Measurements from ENCODE around the gene TCOF1. TPM values are rescaled to one million over a fixed set of nuclear protein-coding genes. Genes with fewer than 3 reads are reported as not detected.

TCOF1 gene
- polyA plus RNA-seq, 3 donors from 2014 or later, result 3.2 to 21.5 (median 3.5) TPM

DNA sequence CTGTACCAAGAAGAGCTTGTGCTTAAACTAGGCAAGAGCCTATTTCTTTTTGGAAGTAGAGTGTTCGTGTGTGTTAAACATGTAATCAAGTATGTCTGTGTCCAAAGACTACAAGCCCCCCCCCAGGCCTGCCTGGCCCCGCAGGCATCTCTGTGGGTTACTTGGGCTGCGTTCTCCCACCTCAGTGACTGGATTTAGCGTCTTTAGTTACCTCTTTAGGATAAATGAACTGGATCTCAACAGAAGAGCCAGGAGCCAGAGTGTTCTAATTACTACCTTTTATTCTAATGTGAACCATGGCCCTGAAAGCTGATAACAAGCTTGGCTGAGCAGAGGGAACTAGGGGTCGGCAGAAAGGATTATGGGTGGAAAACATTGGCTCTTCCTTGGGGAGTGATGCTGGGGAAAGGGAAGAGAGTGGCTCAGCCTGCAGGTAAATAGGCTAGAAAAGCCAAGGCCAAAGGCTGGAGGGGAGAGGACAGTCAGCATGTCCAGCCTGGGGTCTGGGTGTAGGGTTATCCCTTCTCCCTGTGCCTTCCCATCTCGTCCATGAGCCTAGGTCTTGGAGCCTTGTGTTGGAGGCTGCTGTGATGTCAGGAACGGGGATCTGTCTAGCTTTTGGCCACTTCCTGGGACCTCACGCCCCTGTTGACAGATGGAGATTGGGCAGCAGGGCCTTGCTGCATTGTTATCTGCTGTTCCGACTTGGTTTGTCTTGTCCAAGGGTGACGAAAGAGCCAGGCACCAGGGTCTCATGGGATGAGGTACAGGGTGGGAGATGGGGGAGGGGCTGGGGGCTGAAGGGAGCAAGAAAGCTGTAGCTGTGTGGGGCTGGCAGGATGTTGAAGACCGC is 44.1 kb downstream of the TCOF1 start:
- H3K27me3 Mint-ChIP-seq (ENCODE audit: low read depth in 3 of 3), result peaks cover 3 to 5% (median 5%) of the 10 kb centered on the region in 3 donors
- peaks cover 5 to 25% (median 17%) of the 10 kb centered on the region in 3 donors for H3K36me3 Mint-ChIP-seq
- no peak overlapping the region for H3K4me3 Mint-ChIP-seq
- no peak for DNase-seq
- no peaks in the 10 kb centered on the region for H3K9me3 Mint-ChIP-seq
- peak overlapping the region; percentile 68 to 78 (median 73) for H3K27ac Mint-ChIP-seq
- peaks cover 4 to 6% of the 10 kb centered on the region in 2 donors for H3K4me1 Mint-ChIP-seq

DNA sequence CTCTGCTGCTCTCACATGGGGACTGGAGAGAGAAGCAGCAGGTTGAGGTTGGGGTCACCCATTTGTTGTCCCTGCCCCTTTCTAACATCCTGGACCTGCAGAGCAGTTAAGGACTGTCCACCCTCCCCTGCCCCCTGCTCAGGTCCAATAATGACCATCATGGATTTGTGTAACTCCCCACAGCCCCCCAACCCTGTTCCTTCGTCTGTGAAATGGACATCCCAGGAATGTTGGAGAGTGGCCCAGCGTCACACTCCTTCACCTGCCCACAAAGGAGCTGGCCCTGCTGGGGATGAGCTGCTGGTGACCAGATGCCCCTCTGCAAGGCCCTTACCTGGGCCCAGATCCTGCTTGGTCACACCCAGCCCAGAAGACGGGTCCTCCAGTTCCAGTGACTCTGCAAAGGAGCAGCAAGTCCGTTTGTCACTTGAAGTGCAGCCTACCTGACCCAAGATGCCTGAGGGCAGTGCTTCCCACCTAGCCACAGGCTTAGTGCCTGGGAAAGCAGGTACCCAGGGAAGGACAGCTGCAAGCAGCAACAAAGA is 44.8 kb downstream of the TCOF1 start:
- no peak for DNase-seq
- H3K9me3 Mint-ChIP-seq, result no peaks in the 10 kb centered on the region
- H3K36me3 Mint-ChIP-seq, result peaks cover 5 to 25% (median 16%) of the 10 kb centered on the region in 3 donors
- no peak overlapping the region for H3K4me3 Mint-ChIP-seq
- peaks cover 6% of the 10 kb centered on the region in 2 donors for H3K4me1 Mint-ChIP-seq
- peaks cover 3 to 5% (median 5%) of the 10 kb centered on the region in 3 donors for H3K27me3 Mint-ChIP-seq (ENCODE audit: low read depth in 3 of 3)
- peak overlapping the region in 3 of 6 donors; percentile 28 to 69 (median 50) for H3K27ac Mint-ChIP-seq

DNA sequence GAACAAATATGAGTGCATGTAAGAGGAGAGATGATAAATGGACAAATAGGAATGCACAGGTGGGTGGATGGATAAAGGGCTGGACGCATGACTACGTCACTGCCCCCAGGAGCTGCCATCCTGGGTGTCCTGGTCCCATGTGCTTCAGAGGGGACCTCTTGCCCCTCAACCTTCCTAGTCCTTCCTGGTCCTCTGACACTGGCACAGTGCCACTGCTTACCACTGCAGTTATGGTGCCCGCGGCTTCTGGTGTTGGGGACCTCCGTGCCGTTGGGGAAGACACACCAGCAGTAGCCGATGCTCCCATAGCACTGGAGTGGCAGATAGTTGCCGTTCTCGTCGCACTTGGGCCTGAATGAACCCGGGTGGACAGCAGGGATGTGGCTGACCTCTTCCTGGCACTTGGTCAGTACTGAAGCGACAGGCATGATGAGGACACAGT is 45.4 kb downstream of the TCOF1 start:
- Mint-ChIP-seq H3K36me3 (peaks cover 5 to 25% (median 16%) of the 10 kb centered on the region in 3 donors), H3K27ac (peak overlapping the region in 3 of 6 donors; percentile 28 to 50 (median 40)), H3K27me3 (ENCODE audit: low read depth in 3 of 3) (peaks cover 3 to 5% (median 5%) of the 10 kb centered on the region in 3 donors), H3K4me3 (no peak overlapping the region), H3K9me3 (no peaks in the 10 kb centered on the region), H3K4me1 (peaks cover 6% of the 10 kb centered on the region in 2 donors)
- DNase-seq, result no peak

DNA sequence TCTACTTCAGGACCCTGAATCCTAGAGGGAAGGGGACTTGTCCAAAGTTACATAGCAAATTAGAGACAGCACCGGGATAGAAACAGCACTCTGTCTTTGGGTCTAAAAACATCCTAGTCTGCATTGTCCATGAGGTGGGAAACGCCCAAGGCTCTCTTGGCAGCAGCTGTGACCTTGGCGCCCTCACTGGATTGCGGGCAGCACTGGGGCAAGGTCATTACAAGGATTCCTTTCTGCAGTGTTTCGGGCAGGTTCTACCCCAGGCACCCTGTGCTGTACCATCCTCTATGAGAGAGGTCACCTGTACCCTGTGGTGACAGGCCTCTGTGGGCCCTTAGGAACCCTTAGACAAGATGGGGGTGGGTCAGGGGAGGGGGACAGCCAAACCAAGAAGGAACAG is 46.6 kb downstream of the TCOF1 start:
- no peaks in the 10 kb centered on the region for H3K9me3 Mint-ChIP-seq
- peak overlapping the region in 3 of 6 donors; percentile 8 to 77 (median 40) for H3K27ac Mint-ChIP-seq
- peaks cover 3 to 7% (median 5%) of the 10 kb centered on the region in 3 donors for H3K27me3 Mint-ChIP-seq (ENCODE audit: low read depth in 3 of 3)
- peaks cover 5 to 25% (median 16%) of the 10 kb centered on the region in 3 donors for H3K36me3 Mint-ChIP-seq
- DNase-seq, result no peak
- H3K4me1 Mint-ChIP-seq, result peaks cover 11 to 12% of the 10 kb centered on the region in 2 donors
- no peak overlapping the region for H3K4me3 Mint-ChIP-seq

DNA sequence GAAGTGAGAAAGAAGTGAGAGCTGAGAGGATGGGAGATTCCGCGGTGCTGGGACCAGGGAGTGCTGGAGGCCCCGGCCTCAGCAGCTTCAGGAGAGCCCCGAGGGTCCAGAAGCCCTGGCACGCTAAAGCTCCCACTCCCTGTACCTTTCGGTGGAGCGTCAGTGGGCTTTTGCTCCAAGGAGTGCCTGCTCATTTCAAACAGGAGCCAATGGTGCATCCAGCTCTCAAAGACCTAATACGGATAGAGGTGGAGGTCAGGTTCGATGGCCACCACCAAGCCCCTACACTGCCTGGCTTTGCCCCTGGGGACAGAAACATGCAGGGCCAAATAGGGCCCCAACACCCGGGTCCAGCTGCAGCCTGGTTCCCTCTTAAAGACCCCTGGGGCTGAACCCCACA is 47.0 kb downstream of the TCOF1 start:
- no peak overlapping the region for H3K4me3 Mint-ChIP-seq
- H3K27ac Mint-ChIP-seq, result peak overlapping the region in 2 of 6 donors; percentile 40

DNA sequence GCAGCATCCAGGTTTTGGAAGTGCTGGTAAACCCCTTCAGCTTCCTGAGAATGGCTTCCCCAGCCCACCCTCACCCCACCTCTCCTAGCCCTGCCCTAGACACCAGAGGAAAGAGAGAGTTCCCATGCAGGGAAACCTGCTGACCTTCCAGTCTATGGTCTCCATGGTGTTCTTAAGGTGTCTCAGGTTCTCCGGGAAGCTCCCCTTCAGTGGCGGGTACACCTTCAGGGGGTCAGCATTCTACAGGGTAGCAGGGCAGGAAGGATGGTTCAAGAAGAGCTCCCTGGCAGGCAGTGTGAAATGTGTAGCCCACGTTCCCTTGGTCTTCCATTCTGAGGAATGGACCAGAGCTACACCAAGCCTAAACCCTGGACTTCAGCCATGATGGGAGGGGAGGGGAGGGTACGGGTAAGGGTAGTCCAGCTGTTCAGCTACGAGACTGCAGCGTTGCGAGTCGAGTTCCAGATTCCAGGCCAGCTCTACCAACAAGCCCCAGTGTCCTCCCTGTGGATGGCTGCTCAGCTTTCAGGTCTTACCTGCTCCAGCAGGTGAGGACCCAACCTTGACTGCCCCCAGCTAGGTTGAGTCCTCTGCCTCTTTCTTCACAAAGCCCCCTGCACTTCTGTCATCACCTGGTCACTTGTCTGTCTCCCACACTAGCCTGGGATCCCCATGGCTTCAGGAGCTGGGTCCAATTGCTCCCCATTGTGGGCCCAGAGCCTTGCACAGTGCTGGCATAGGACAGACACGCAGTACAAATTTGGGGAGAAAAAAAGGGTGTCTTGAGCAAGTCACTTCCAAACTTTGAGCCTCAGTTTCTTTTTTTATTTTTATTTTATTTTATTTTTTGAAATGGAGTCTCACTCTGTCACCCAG is 47.7 kb downstream of the TCOF1 start:
- DNase-seq, result no peak
- Mint-ChIP-seq H3K4me1 (peaks cover 17 to 20% of the 10 kb centered on the region in 2 donors), H3K27me3 (ENCODE audit: low read depth in 3 of 3) (peaks cover 0 to 8% (median 7%) of the 10 kb centered on the region in 3 donors), H3K36me3 (peaks cover 5 to 21% (median 15%) of the 10 kb centered on the region in 3 donors), H3K4me3 (no peak overlapping the region), H3K9me3 (no peaks in the 10 kb centered on the region), H3K27ac (peak overlapping the region in 1 of 6 donors; percentile 22)

More for the DNA sequence above, 47.0 kb downstream of the TCOF1 start:
- Mint-ChIP-seq H3K9me3 (no peaks in the 10 kb centered on the region), H3K4me1 (peaks cover 11 to 13% of the 10 kb centered on the region in 2 donors), H3K36me3 (peaks cover 5 to 25% (median 16%) of the 10 kb centered on the region in 3 donors), H3K27me3 (ENCODE audit: low read depth in 3 of 3) (peaks cover 3 to 7% (median 5%) of the 10 kb centered on the region in 3 donors)
- DNase-seq, result no peak

DNA sequence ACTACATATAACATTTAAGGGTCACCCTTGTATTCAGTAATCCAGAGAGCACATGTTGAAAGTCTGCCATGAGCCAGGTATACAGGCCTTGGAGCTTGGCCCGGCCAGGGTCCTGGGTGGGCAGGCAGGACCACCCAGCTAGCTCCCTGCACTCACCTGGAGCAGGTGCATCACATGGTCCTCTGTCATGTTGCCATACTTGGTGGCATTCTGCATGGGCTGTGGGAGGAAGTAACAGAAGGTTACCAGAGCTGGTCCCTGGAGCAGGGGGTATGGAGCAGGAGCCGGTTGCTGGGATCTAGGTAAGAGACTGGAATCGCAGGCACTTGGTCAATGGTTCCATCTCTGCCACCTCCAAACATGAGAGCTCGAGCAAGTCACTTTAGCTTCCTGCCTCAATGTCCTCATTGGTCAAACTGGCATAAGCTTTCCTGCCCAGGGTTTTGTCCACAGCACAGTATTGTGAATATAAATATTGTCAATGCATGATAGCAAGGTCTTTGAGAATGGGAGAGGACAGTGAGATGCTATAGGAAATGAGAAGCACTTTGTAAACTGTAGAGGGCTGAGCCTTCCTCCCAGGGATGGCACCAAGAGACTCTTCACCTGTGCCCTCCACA is 48.7 kb downstream of the TCOF1 start:
- Mint-ChIP-seq H3K27ac (peak overlapping the region in 4 of 6 donors; percentile 40 to 68 (median 50)), H3K9me3 (no peaks in the 10 kb centered on the region), H3K36me3 (peaks cover 5 to 14% (median 8%) of the 10 kb centered on the region in 3 donors), H3K27me3 (ENCODE audit: low read depth in 3 of 3) (peaks cover 5 to 16% (median 7%) of the 10 kb centered on the region in 3 donors), H3K4me1 (peaks cover 26 to 27% of the 10 kb centered on the region in 2 donors), H3K4me3 (no peak overlapping the region)
- DNase-seq, result no peak

DNA sequence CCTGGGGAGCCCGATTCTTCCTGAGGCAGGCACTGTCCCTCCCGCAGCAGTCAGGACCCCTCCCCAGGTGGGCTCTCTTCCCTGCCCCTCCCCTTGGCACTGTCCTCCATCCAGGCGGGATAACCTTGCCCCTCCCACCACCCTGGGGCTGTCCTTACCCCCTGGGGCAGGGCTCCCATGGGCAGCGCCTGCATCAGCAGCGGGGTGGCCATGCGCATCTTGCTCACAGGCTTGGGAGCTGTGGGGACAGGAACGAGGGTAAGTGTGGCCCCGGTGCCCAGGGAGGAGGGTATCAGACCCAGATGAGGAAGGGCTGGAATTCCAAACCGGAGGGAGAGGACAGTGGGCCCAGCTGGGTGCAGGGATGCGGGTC is 49.2 kb downstream of the TCOF1 start:
- no peaks in the 10 kb centered on the region for H3K9me3 Mint-ChIP-seq
- peak overlapping the region in 1 of 6 donors; percentile 46 for H3K27ac Mint-ChIP-seq
- peaks cover 5 to 16% (median 8%) of the 10 kb centered on the region in 3 donors for H3K27me3 Mint-ChIP-seq (ENCODE audit: low read depth in 3 of 3)
- no peak overlapping the region for H3K4me3 Mint-ChIP-seq
- no peak for DNase-seq
- peaks cover 4 to 9% (median 5%) of the 10 kb centered on the region in 3 donors for H3K36me3 Mint-ChIP-seq
- peaks cover 29 to 31% of the 10 kb centered on the region in 2 donors for H3K4me1 Mint-ChIP-seq

DNA sequence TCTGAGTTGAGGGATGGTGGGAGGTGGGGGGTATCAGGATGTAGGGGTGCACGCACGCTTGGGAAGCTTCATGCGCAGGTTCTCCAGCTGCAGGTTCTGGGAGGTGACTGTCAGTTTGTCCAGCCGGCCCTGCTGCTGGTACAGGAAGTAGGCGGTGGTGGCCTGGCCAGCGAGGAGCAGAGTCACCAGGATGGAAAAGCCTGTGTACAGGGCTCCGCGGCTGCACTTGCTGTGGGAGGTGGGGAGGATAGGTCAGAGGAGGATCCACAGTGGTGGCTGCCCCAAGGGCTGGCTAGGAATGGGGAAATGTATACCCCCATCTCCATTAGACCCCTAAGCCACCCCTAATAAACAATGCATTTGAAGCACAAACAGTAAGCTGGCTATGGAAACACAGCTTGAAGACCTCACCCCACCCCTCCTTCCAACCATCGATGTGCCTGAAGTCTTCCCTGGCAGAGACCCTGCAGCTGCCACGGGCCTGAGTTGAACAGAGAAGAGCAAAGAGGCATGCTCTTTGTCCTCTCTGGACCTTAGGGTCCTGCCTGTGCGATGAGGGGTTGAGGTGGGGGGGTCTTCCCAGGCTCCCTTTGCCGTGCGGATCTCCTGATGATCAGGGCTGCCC is 49.7 kb downstream of the TCOF1 start:
- Mint-ChIP-seq H3K4me3 (no peak overlapping the region), H3K36me3 (peaks cover 4 to 9% (median 5%) of the 10 kb centered on the region in 3 donors), H3K27me3 (ENCODE audit: low read depth in 3 of 3) (peaks cover 5 to 16% (median 8%) of the 10 kb centered on the region in 3 donors), H3K9me3 (no peaks in the 10 kb centered on the region), H3K4me1 (peaks cover 31 to 35% of the 10 kb centered on the region in 2 donors), H3K27ac (peak overlapping the region in 1 of 6 donors; percentile 34)
- DNase-seq, result no peak

DNA sequence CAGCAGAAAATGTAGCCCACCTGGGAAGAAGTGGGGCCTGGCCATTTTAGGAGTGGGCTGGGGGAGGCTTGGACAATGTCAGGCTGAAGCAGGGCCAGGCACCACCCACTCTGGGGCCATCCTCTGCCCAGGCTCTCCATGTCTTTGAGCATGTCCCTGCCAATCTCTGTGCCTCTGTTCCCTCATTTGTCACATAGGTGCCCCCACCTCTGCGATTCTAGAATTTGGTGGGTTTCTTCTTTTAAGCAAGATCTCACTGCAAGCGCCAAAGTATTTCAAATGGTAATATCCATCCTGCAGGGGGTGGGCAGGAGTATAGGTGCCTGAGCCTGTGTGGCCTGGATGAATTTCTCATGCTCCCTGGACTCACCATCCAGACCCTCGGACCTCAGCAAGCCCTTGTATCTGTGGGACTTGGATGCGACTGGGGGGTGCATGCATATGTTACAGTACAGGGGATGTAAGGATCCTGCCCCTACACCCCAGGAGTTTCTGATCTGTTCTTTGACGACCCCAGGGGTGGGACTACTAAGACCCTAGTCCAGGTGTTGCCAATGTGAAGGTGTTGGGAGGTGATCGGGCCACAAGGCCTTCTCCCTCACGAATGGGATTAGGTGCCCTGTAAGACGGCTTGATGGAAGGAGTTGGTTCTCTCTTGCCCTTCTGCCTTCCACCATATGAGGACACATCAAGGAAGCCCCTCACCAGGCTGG is 50.9 kb downstream of the TCOF1 start:
- Mint-ChIP-seq H3K27me3 (ENCODE audit: low read depth in 3 of 3) (peaks cover 13 to 22% (median 15%) of the 10 kb centered on the region in 3 donors), H3K4me1 (peaks cover 43 to 46% of the 10 kb centered on the region in 2 donors), H3K9me3 (no peaks in the 10 kb centered on the region), H3K27ac (peak overlapping the region in 4 of 6 donors; percentile 34 to 71 (median 40)), H3K4me3 (peak overlapping the region in 3 of 5 donors; percentile 20 to 29 (median 27)), H3K36me3 (peaks cover 0 to 4% (median 0%) of the 10 kb centered on the region in 3 donors)
- DNase-seq, result no peak

DNA sequence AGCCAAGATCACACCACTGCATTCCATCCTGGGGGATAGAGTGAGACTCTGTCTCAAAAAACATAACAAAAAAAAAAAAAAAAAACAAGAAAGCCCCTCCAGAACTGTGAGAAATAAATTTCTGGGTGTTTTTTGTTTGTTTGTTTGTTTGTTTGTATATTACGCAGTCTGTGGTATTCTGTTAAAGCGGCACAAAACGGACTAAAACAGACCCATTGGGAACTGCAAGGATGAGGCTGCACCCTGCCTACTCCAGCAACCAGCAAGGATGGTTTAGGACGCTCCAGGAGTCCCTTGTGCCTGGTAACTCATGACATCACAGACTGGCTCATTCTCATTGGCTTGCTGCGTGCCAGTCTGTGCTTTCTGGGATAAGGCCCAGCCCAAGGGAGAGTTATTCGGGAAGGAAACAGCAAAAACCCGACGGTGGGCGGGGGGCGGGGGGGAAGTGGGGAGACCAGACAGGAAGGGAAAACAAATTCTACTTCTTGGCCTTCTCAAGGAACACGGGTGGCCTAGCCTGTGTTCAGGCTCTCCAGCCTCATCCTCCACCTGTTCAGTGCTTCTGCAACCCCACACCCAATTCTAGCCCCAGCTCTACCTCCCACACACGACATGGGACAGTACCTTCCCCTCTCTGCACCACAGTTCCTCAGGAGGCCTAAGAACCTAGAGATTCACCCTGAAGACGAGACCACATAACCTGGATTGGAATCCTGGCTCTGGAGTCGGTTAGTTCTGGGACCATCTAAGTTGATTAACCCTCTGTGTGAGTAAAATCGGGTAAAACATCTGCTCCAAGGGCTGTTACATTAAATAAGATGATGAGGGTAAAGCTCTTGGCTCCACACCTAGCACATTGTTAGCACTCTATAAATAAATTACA is 52.4 kb downstream of the TCOF1 start:
- Mint-ChIP-seq H3K27me3 (ENCODE audit: low read depth in 3 of 3) (peaks cover 13 to 25% (median 15%) of the 10 kb centered on the region in 3 donors), H3K9me3 (no peaks in the 10 kb centered on the region), H3K4me3 (peak overlapping the region; percentile 91 to 97 (median 97)), H3K27ac (peak overlapping the region; percentile 98 to 100 (median 99)), H3K36me3 (peaks cover 0 to 4% (median 0%) of the 10 kb centered on the region in 3 donors), H3K4me1 (peaks cover 55 to 60% of the 10 kb centered on the region in 2 donors)
- DNase-seq, result peak; percentile 47 to 60 (median 54)

All from immature natural killer cell (primary cell).